ENCODE data around the gene GLI3.

Gene GLI3

DNA sequence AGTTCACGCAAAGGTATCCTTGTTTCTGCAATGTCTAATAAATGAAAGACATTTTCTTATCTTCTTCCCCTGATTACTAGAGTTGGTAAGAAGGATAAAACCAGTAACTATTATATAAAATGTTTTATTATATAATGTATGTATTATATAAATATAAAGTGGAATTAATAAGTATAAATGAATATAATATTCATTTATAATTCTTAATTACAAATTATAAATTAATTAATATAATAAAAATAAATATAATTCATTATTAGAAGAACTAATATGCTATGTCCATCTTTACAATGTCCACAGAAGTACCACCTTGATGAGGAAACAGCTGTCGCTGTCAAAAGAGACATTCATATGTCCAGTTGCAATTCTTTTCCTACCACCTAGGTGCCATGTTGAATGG is 177.7 kb downstream of the GLI3 start:
- CTCF ChIA-PET: interaction anchor here (0.6 to 0.8 kb wide), 2 partner anchors 9 to 807 kb away, joined by 3 read pairs; no protein-coding TSS in a partner anchor
- Histone ChIP-seq H3K9me3 (ENCODE audit: control insufficient read depth, insufficient read depth, low read depth, low read length) (no peaks in the 10 kb centered on the region), H3K4me3 (ENCODE audit: low read depth, low read length) (no peak overlapping the region), H3K4me1 (ENCODE audit: control insufficient read depth, insufficient read depth, low read length) (0 out of 2 replicates have a peak, but pooled peaks cover 2% of the 10 kb centered on the region), H3K27ac (ENCODE audit: extremely low read depth, low read depth, low read length) (no peak overlapping the region), H3K36me3 (ENCODE audit: control insufficient read depth in 2 of 2, insufficient read depth in 1 of 2, low read length in 2 of 2) (no peaks in the 10 kb centered on the region)
- POLR2A ChIA-PET: no interaction called here
- TF ChIP-seq, protein P1, sequence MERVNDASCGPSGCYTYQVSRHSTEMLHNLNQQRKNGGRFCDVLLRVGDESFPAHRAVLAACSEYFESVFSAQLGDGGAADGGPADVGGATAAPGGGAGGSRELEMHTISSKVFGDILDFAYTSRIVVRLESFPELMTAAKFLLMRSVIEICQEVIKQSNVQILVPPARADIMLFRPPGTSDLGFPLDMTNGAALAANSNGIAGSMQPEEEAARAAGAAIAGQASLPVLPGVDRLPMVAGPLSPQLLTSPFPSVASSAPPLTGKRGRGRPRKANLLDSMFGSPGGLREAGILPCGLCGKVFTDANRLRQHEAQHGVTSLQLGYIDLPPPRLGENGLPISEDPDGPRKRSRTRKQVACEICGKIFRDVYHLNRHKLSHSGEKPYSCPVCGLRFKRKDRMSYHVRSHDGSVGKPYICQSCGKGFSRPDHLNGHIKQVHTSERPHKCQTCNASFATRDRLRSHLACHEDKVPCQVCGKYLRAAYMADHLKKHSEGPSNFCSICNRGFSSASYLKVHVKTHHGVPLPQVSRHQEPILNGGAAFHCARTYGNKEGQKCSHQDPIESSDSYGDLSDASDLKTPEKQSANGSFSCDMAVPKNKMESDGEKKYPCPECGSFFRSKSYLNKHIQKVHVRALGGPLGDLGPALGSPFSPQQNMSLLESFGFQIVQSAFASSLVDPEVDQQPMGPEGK (tag by site-specific recombination; IDR thresholded peaks at IDR 0.05): no peak
- TF ChIP-seq ZNF10 (tag by site-specific recombination; IDR thresholded peaks at IDR 0.05) (no peak), ZNF404 (tag by site-specific recombination; IDR thresholded peaks at IDR 0.05) (no peak), TCF7L2 (IDR thresholded peaks at IDR 0.05; ENCODE audit: borderline replicate concordance, low read depth, low read length) (no peak), REPIN1 (tag by site-specific recombination; IDR thresholded peaks at IDR 0.05; ENCODE audit: low read depth) (no peak), ZNF549 (tag by site-specific recombination; IDR thresholded peaks at IDR 0.05) (no peak), ZNF600 (tag by site-specific recombination; IDR thresholded peaks at IDR 0.05) (no peak)
- TF ChIP-seq, protein P2, sequence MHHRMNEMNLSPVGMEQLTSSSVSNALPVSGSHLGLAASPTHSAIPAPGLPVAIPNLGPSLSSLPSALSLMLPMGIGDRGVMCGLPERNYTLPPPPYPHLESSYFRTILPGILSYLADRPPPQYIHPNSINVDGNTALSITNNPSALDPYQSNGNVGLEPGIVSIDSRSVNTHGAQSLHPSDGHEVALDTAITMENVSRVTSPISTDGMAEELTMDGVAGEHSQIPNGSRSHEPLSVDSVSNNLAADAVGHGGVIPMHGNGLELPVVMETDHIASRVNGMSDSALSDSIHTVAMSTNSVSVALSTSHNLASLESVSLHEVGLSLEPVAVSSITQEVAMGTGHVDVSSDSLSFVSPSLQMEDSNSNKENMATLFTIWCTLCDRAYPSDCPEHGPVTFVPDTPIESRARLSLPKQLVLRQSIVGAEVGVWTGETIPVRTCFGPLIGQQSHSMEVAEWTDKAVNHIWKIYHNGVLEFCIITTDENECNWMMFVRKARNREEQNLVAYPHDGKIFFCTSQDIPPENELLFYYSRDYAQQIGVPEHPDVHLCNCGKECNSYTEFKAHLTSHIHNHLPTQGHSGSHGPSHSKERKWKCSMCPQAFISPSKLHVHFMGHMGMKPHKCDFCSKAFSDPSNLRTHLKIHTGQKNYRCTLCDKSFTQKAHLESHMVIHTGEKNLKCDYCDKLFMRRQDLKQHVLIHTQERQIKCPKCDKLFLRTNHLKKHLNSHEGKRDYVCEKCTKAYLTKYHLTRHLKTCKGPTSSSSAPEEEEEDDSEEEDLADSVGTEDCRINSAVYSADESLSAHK (tag by site-specific recombination; IDR thresholded peaks at IDR 0.05): no peak
- TF ChIP-seq, protein P3, sequence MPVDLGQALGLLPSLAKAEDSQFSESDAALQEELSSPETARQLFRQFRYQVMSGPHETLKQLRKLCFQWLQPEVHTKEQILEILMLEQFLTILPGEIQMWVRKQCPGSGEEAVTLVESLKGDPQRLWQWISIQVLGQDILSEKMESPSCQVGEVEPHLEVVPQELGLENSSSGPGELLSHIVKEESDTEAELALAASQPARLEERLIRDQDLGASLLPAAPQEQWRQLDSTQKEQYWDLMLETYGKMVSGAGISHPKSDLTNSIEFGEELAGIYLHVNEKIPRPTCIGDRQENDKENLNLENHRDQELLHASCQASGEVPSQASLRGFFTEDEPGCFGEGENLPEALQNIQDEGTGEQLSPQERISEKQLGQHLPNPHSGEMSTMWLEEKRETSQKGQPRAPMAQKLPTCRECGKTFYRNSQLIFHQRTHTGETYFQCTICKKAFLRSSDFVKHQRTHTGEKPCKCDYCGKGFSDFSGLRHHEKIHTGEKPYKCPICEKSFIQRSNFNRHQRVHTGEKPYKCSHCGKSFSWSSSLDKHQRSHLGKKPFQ (tag by site-specific recombination; IDR thresholded peaks at IDR 0.05): no peak
- TF ChIP-seq, protein P4, sequence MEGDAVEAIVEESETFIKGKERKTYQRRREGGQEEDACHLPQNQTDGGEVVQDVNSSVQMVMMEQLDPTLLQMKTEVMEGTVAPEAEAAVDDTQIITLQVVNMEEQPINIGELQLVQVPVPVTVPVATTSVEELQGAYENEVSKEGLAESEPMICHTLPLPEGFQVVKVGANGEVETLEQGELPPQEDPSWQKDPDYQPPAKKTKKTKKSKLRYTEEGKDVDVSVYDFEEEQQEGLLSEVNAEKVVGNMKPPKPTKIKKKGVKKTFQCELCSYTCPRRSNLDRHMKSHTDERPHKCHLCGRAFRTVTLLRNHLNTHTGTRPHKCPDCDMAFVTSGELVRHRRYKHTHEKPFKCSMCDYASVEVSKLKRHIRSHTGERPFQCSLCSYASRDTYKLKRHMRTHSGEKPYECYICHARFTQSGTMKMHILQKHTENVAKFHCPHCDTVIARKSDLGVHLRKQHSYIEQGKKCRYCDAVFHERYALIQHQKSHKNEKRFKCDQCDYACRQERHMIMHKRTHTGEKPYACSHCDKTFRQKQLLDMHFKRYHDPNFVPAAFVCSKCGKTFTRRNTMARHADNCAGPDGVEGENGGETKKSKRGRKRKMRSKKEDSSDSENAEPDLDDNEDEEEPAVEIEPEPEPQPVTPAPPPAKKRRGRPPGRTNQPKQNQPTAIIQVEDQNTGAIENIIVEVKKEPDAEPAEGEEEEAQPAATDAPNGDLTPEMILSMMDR (tag by site-specific recombination; IDR thresholded peaks at IDR 0.05): no peak
- TF ChIP-seq, protein P5, sequence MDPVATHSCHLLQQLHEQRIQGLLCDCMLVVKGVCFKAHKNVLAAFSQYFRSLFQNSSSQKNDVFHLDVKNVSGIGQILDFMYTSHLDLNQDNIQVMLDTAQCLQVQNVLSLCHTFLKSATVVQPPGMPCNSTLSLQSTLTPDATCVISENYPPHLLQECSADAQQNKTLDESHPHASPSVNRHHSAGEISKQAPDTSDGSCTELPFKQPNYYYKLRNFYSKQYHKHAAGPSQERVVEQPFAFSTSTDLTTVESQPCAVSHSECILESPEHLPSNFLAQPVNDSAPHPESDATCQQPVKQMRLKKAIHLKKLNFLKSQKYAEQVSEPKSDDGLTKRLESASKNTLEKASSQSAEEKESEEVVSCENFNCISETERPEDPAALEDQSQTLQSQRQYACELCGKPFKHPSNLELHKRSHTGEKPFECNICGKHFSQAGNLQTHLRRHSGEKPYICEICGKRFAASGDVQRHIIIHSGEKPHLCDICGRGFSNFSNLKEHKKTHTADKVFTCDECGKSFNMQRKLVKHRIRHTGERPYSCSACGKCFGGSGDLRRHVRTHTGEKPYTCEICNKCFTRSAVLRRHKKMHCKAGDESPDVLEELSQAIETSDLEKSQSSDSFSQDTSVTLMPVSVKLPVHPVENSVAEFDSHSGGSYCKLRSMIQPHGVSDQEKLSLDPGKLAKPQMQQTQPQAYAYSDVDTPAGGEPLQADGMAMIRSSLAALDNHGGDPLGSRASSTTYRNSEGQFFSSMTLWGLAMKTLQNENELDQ (tag by site-specific recombination; IDR thresholded peaks at IDR 0.05; ENCODE audit: low read depth): no peak

DNA sequence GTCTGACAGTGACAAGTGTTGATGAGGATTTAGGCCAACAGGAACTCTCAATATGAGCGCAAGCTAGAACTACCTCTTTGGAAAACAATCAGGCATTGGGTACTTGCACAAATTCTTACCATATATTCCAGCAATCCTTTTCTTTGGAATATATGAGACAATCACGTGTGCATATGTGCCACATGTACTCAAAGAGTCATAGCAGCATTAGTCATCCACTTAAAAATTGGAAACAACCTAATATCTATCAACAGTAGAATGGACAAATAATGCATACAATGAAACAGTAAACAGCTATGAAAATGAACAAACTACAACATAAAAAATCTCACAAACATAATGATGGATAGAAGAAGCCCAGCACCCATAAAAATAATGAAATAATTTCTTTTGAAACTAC is 179.7 kb downstream of the GLI3 start:
- Histone ChIP-seq H3K36me3 (ENCODE audit: control insufficient read depth in 2 of 2, insufficient read depth in 1 of 2, low read length in 2 of 2) (no peaks in the 10 kb centered on the region; a peak in 1 of 3 replicates), H3K27ac (ENCODE audit: extremely low read depth, low read depth, low read length) (no peak overlapping the region), H3K4me1 (ENCODE audit: control insufficient read depth, insufficient read depth, low read length) (0 out of 2 replicates have a peak, but pooled peaks cover 3% of the 10 kb centered on the region), H3K4me3 (ENCODE audit: low read depth, low read length) (no peak overlapping the region), H3K9me3 (ENCODE audit: control insufficient read depth, insufficient read depth, low read depth, low read length) (no peaks in the 10 kb centered on the region)
- ChIA-PET POLR2A (interaction anchor here (0.5 kb wide), 1 partner anchor 35 kb away, joined by 3 read pairs; no protein-coding TSS in a partner anchor), CTCF (interaction anchor here (0.5 kb wide), 1 partner anchor 43 kb away, joined by 4 read pairs; no protein-coding TSS in a partner anchor)
- TF ChIP-seq ZNF677 (tag by site-specific recombination; IDR thresholded peaks at IDR 0.05) (no peak), ZNF664 (tag by site-specific recombination; IDR thresholded peaks at IDR 0.05) (no peak), ZNF555 (tag by site-specific recombination; conservative IDR thresholded peaks at IDR 0.05) (no peak), ZNF549 (tag by site-specific recombination; IDR thresholded peaks at IDR 0.05) (no peak)
- TF ChIP-seq, protein P6, sequence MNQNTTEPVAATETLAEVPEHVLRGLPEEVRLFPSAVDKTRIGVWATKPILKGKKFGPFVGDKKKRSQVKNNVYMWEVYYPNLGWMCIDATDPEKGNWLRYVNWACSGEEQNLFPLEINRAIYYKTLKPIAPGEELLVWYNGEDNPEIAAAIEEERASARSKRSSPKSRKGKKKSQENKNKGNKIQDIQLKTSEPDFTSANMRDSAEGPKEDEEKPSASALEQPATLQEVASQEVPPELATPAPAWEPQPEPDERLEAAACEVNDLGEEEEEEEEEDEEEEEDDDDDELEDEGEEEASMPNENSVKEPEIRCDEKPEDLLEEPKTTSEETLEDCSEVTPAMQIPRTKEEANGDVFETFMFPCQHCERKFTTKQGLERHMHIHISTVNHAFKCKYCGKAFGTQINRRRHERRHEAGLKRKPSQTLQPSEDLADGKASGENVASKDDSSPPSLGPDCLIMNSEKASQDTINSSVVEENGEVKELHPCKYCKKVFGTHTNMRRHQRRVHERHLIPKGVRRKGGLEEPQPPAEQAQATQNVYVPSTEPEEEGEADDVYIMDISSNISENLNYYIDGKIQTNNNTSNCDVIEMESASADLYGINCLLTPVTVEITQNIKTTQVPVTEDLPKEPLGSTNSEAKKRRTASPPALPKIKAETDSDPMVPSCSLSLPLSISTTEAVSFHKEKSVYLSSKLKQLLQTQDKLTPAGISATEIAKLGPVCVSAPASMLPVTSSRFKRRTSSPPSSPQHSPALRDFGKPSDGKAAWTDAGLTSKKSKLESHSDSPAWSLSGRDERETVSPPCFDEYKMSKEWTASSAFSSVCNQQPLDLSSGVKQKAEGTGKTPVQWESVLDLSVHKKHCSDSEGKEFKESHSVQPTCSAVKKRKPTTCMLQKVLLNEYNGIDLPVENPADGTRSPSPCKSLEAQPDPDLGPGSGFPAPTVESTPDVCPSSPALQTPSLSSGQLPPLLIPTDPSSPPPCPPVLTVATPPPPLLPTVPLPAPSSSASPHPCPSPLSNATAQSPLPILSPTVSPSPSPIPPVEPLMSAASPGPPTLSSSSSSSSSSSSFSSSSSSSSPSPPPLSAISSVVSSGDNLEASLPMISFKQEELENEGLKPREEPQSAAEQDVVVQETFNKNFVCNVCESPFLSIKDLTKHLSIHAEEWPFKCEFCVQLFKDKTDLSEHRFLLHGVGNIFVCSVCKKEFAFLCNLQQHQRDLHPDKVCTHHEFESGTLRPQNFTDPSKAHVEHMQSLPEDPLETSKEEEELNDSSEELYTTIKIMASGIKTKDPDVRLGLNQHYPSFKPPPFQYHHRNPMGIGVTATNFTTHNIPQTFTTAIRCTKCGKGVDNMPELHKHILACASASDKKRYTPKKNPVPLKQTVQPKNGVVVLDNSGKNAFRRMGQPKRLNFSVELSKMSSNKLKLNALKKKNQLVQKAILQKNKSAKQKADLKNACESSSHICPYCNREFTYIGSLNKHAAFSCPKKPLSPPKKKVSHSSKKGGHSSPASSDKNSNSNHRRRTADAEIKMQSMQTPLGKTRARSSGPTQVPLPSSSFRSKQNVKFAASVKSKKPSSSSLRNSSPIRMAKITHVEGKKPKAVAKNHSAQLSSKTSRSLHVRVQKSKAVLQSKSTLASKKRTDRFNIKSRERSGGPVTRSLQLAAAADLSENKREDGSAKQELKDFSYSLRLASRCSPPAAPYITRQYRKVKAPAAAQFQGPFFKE (tag by site-specific recombination; IDR thresholded peaks at IDR 0.05; ENCODE audit: borderline replicate concordance): no peak
